NOMO-1 treated with DMSO at 0.1 percent for 48 hours (cell line): Measurements from ENCODE around the gene PLCG2.
"Not testable (repeated sequence)": the region's sequence is repeated elsewhere in the genome, so short reads cannot be mapped to it uniquely, and the experiment has no call there.

Source experiments
- DNase-seq: peaks from one replicate; lab custom pipeline; 2025; ENCODE audit not compliant: unreplicated experiment; lab: John Stamatoyannopoulos, UW

Gene PLCG2

GRCh38 chr16:81987121-81987520 lies 208.0 kb downstream of the PLCG2 start:
- no peak for DNase-seq

GRCh38 chr16:81987706-81988105 lies 208.6 kb downstream of the PLCG2 start:
- no peak for DNase-seq

GRCh38 chr16:81992859-81993258 lies 213.8 kb downstream of the PLCG2 start:
- no peak for DNase-seq

GRCh38 chr16:81994485-81994884 lies 215.4 kb downstream of the PLCG2 start:
- no peak for DNase-seq

- DNase-seq = no peak
Measured at GRCh38 chr16:81995651-81996050, 216.6 kb downstream of the PLCG2 start.

GRCh38 chr16:81996664-81997509 lies 217.8 kb downstream of the PLCG2 start:
- DNase-seq = no peak

GRCh38 chr16:81997738-81998137 lies 218.6 kb downstream of the PLCG2 start:
- DNase-seq = no peak

- DNase-seq = no peak
Measured at GRCh38 chr16:82002831-82003230, 223.7 kb downstream of the PLCG2 start.

- no peak for DNase-seq
Measured at GRCh38 chr16:82004601-82005000, 225.5 kb downstream of the PLCG2 start.

GRCh38 chr16:82005027-82005830 lies 226.1 kb downstream of the PLCG2 start:
- no peak for DNase-seq

- no peak for DNase-seq
Measured at GRCh38 chr16:82006036-82006435, 226.9 kb downstream of the PLCG2 start.

- no peak for DNase-seq
Measured at GRCh38 chr16:82007189-82007588, 228.1 kb downstream of the PLCG2 start.

- no peak for DNase-seq
Measured at GRCh38 chr16:82008957-82009592, 230.0 kb downstream of the PLCG2 start.

GRCh38 chr16:82009789-82010188 lies 230.7 kb downstream of the PLCG2 start:
- not testable (repeated sequence) for DNase-seq

- DNase-seq = no peak
Measured at GRCh38 chr16:82010649-82011048, 231.6 kb downstream of the PLCG2 start.

- DNase-seq = no peak
Measured at GRCh38 chr16:82011199-82011641, 232.1 kb downstream of the PLCG2 start, which contains the start of gene SDR42E1. Gene SDR42E1, minus strand, starts transcription at chr16:82011470. Its CDS starts 10,612 bp downstream, at chr16:82000858.
